HG03378 (cell line): ENCODE data around the gene BANP.
"Not testable (repeated sequence)": the region's sequence is repeated elsewhere in the genome, so short reads cannot be mapped to it uniquely, and the experiment has no call there.

ENCODE experiments used
- ATAC-seq: cut with Tn5 transposase; IDR thresholded peaks from one replicate; pipeline ENCODE4 v1.9.1; 2021; ENCODE audit warnings: mild to moderate bottlenecking, moderate library complexity; ENCODE audit not compliant: unreplicated experiment

Gene BANP

DNA sequence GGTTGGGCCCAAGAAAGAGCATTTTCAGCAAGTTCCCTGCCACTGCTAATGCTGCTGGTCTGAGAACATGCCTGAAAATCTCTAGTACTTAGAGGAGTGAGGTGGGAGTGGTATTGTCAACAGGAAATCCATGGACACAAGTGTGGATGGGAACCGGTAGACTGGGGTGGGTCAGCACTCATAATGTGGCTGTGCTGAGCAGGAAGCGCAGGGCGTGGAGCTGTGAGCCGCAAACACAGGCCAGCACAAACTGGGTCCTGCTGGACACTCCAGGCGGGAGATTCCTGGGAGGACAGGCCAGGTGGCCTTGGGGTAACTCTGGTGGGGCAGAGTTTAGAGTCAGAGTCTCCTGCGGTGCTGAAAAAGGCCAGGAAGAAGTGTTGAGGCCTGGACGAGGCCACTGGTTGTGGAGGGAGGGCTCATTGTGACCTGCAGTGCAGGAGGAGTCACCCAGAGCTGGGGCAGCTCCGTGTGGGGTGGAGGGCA lies 62.6 kb downstream of the BANP start:
- ATAC-seq: no peak

DNA sequence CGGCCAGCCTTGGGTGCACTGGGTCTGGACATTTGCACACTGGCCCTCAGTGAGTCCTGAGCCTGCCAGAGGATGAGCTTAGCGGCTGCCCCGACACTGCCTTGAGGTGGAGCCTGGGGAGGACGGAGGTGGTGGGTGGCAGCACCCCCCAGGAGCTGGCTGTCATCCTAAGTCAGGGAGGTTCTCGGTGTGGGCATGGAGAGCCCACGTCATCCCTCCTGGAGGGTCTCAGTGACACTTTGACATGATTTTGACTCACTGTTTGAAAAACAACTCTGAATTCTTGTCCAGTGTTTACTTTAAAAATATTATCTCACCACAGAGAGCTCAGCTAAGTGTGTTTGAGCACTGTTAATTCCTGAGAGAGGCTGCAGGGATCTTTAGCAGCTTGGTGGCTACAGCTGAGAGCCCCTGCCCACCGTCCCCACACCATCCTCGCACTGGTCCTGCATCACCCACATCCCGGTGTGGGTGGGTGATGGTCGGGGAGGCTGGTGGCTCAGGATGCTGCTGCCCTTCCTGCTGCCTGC lies 63.1 kb downstream of the BANP start:
- ATAC-seq: no peak

DNA sequence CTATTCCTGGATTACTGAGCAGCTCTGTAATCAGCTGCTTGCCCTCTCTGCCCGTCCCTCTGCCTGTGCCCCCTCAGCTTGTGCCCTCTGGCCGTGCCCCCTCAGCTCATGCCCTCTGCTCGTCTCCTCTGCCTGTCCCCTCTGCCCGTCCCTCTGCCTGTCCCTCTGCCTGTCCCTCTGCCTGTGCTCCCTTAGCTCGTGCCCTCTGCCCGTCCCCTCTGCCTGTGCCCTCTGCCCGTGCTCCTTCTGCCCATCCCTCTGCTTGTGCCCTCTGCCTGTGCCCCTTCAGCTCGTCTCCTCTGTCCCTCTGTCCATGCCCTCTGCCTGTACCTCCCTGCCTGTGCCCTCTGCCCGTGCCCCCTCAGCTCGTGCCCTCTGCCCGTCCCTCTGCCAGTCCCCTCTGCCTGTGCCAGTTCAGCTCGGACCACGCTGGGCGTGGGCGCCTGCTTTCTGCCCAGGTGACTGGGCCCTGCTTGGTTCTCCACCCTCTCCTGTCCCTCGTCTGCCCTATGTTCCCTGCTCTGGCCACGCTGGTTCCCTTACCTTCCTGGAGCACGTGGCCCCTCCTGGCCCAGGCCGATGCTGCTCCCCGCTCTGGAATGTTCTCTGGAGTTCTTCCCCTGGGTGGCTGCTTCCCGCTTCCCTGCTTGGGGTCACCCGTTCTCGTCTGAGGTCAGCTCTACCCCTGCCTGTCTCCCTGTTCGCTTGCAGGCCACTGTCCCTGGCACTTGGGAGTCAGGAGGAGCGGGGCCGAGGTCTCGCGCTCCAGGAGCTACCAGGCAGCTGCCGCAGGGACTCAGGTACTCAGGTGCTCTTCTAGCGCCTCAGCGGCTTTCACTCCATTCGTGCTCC lies 63.9 kb downstream of the BANP start:
- no peak for ATAC-seq

DNA sequence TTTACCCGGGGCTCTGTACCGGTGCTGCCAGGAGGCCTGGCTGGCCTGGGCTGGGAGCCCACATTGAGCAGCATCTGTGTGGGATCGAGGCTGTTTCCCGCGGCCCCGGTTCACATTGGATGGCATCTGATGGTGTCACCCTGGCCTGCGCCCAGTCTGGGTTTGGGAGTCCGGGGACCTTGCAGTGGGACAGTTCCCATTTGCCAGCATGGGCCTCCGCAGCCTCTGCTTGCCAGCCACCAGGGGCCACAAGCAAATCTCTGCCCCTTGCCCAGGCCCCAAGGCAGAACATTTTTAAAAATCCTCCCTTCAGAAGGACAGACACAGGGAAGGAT lies 64.5 kb downstream of the BANP start:
- ATAC-seq: no peak

DNA sequence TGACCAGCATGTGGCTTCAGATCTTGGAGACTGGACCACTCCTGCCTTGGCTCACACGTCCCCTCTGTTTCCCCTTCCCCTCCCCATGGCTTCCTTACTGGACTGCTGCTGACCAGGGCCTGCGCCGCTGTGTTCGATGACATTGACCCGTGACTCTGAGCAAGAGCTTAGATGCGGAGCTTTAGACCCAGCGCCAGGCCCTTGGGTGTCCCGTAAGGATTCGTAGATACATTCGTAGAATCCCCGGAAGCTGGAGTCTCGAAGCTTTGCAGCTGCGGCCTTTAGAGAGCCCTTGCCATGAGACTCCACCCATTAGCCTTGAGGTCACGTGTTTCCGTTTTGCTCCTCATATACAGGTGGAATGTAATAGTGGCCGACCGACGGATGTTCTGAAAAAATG lies 65.2 kb downstream of the BANP start:
- not testable (repeated sequence) for ATAC-seq

DNA sequence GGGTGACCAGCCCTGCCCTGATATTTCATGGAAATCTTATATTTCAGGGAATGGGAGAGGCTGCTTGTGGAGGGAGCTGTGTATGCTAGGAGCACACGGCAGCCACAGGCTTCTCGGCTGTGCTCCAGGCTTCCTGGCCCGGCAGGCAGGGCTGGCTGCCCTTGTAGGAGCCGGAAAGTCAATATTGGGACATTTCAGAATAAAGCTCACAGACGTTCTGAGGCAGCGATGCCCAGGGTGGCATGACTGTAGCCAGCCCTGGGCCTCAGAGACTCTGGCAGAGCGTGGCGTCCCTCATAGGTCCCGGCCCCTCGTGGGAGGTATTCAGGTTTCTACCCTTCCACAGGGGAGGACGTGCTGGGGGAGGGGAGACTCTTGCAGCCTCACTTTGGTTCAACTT lies 65.7 kb downstream of the BANP start:
- ATAC-seq: no peak

DNA sequence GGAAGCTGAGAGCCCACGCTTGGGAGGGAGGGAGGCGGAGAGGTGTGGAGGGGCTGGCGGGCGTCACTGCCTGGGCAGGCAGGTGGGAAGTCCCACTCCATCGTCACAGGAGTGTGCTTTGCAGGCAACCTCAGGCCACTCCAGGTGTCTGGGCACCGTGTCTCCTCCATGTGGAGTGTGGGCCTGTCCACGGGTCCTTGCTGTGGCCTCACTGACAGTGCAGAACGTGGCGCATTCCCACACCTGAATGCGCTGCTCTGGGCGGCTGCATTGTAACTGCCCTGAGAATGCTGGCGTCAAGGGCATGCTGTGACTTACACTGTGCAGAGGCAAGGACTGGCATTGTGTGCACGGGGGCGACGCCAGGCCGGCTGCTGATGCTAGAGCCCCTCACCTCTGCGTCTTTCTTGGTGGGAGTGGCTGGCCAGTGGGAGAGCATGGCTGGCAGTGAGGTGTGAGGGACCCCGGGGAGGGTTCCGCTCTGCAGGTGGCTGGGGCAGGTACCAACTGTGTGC lies 66.4 kb downstream of the BANP start:
- ATAC-seq: no peak

DNA sequence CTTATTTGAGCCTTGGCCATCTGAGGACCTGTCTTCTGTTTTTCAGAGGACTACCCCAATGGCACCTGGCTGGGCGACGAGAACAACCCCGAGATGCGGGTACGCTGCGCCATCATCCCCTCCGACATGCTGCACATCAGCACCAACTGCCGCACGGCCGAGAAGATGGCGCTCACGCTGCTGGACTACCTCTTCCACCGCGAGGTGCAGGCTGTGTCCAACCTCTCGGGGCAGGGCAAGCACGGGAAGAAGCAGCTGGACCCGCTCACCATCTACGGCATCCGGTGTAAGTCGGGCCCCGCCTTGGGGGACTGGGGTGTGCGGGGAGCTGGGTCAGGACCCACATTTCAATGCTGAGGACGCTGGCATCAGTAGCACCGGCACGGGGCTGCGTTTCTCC lies 67.1 kb downstream of the BANP start:
- not testable (repeated sequence) for ATAC-seq

DNA sequence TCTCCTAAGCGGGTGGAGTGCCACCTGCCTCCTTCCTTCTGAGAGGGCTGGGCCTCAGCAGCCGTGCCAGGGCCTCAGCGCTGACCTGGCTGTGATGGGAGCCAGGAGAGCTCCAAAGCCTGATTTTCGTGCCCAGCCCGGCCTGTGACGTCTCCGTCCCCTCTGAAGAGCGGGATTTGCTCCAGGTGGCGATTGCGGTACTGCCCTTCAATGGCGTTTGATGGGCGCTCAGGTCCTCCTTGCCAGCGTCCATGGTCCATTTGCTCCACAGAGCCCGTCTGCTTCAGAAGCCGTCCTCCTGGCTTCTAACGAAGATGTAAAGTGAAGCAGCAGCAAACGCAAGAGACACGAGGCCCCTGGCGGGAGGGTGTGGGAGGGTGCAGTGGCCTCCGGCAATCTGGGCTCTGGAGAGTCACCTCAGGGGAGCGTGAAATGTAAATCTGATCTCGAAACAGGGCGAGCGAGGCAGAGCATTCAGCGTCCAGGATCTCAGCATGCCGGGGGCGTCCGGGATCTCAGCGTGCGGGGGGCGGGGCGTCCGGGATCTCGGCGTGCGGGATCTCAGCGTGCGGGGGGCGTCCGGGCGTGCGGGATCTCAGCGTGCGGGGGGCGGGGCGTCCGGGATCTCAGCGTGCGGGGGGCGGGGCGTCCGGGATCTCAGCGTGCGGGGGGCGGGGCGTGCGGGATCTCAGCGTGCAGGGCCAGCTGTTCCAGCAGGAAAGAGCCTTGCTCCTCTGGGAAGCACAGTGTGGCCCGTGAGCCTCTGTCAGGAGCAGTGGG lies 68.0 kb downstream of the BANP start:
- not testable (repeated sequence) for ATAC-seq

DNA sequence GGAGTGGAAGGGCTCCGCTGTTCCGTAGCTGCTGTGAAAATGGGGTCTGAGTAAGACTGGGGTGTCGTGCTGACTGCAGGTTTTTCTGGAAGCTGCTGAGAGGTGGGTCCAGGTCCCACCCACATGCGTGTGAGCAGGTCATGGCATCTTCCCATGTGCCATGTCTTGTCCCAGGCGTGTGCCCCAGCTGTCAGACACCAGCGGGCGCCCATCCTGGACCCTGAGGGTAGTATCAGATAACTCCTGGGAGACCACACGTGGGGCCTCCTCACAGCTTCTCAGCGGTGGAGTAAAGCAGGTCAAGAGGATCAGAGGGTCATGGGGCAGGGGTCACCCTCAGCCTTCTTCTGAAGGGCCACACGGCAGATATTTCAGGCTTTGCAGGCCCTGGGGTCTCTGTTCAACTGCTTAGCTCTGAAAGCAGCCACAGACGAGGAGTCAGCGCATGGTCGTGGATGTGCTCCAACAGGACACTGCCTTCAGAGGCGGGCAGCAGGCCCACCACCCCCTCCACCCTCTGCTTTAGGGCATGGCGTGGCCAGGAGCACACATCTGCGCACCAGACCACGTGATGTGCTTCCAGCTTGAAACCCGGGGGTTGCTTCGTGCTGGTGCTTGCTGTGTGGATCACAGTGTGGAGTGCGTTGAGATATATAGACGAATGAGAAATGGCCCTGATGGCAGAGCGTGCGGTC lies 68.7 kb downstream of the BANP start:
- no peak for ATAC-seq

DNA sequence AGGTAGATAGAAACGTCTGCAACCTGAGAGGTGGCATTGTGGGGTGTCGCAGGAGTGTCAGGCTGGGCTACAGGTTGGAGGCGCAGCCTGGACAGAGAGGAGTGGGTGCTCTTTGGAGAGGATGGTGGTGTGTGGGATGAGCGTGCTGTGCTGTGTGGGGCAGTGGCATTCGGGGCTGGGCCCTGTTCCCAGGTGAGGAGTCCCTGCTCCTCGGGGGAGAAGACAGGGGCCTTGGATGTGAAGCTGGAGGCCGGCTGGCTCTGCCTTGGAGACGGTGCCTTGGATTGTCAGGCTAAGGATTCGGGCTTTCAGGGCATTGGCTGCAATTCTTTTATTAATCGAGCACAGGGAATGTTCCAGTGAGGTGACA lies 69.3 kb downstream of the BANP start:
- ATAC-seq: no peak

DNA sequence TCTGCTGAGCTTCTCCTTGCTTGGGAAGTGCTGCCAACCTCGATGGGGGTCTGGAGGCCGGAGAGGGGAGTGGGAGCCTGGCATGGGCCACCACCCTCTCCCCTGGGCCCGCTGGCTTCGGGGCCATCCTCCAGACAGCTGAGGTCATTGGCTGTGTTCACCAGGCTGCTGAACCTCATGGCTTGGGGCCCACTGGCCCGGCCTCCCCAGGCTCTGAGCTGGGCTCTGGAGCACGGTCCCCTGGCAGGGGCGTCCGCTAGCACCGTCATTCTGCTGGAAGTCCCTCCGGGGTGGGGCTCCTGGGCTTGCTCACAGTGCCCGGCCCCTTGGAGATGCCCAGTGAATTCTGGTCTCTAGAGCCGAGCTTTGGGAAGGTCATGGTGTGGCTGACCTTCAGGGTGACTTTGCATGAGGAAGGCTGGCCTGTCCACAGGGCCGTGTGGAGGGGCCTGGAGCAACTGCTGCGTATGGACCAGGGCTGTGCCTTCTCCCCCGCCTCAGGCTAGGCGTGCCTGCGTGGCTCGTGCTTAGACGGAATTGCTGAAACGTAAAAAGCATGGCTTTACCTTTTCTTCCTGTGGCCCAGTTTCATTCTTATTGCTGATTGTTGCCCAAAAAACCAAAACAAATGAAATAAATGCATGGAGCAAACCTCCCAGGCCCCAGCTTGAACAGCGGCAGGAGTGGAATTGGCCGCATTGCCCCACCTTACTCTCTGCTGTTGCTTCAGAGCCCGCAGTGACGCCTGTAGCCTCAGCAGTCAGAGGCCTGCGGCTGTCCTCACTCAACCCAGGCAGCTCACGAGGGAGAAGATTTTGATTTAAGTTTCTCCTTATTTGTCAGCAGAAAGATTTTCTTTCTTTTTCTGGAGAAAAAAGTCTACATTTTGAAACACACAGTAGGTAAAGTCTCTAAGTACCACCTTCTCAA lies 70.1 kb downstream of the BANP start:
- ATAC-seq: not testable (repeated sequence)

DNA sequence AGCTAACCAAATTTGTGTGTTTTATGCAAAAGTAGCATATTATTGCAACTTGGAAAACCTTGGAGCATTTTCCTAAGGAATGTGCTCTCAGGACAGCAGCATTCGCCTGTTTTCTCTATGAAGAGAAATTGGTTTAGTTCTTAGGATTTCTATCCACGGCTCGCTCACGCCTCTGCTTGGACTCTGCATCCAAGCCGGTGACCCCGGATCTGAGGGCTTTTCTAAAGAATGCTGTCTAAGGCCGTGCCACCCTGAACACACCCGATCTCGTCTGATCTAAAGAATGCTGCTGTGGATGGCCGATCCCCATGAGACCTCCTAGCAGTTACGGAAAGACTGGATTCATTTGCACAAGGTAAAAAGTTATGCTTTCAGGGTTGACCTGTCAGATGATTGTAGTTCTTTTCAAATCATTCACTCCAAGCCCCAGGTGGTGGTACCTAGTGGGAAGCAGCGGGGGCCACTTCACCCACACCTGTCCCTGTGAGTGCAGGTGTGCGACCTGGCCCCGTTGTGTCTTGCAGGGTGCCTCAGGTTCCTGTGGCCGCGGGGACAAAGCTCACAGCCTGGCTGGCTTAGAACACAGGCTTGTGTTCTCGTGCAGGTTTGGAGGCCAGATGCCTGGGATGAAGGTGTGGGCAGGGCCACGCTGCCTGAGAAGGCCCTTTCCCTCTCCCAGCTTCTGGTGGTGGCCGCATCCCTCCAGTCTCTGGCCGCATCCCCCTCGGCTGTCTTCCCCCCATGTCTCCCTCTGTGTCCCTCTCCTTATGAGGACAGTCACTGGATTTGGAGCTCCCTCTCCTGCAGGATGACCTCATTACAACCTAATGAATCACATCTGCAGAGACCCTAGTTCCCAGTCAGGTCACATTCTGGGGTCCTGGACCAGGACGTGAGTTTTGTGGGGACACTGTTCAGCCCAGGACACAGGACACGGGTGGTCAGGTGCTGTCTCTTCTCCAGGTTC lies 71.1 kb downstream of the BANP start:
- ATAC-seq: no peak

DNA sequence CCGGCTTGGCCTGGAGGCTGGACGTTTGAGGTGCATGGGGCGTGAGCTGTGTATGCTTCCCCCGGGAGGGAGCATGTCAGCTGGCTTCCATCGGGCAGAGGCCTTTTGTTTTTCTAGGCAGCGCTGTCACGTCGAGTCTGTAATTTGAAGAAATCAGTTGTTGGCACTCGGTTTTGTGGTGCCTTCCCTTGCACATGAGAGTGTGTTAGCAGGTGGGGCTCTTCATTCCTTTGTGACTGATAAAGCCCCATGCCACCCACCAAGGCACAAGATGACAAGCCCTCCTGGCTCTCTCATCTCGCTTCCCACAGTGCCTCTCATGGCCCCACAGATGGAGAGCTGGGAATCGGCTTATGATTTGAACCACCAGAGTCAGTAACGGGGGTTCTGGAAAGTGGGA lies 72.1 kb downstream of the BANP start:
- no peak for ATAC-seq

DNA sequence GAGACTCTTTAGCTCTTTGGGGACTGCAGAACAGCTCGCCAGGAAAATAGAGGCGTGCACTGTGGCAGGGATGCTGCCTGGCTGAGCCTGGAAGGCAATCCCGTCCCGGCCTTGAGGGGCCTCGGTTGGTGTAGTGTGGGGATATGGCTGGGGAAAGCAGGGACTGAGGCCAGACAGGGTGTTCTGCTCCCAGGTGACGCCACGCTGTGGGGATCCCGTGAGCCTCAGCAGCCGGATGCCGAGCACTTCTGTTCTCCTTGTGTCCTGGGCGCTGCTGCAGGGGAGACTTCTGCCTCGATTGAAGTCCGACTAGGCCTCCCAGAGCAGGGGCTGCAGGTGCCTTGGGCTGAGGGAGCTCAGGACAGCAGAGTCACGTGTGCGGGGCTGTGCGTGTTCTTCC lies 72.6 kb downstream of the BANP start:
- no peak for ATAC-seq

DNA sequence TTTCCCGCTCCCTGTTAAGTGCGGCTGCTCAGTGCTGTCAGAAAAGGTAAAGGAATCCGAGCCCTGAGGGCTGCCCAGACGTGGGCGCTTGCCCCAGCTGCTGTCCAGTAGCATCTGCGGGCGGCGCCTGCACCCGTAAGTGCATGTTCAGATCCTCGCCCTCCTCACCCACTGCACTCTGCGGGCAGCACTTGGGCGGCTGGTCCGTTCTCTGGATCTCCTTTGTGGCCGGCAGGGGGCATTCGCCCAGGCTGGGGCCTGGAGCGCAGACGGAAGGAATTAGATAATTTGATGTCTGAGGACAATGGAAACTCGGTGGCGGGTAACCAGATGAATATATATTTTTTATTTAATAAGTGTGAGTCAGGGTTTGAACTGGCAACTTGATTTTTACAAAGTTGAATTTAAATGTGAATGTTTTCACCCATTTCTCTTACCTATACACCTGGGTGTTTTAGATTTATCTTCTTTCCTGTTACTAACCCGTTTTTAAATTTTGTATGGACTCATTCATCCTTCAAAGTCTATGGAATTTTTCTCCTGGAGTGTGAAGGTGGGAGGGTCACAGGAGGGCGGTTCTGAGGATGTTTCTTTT lies 73.4 kb downstream of the BANP start:
- not testable (repeated sequence) for ATAC-seq

DNA sequence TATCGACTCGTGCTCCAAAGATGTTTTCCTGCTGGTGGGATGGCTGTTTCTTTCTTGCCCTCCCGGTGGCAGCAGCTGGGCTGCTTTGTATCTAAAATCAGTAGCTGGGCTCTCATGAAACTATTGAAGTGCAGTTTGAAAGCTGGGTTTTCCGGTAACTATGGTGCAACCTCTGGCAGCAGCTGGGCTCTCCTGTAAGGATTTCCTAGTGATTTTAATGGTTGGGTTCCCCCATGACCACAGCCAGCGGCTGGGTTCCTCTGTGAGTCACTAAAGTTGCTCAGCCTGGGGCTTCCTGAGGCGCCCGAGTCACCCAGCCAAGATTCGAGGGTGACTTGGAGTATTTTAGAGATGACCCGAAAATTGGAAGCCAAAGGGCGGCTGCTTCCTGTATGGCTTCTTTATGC lies 73.9 kb downstream of the BANP start:
- not testable (repeated sequence) for ATAC-seq

DNA sequence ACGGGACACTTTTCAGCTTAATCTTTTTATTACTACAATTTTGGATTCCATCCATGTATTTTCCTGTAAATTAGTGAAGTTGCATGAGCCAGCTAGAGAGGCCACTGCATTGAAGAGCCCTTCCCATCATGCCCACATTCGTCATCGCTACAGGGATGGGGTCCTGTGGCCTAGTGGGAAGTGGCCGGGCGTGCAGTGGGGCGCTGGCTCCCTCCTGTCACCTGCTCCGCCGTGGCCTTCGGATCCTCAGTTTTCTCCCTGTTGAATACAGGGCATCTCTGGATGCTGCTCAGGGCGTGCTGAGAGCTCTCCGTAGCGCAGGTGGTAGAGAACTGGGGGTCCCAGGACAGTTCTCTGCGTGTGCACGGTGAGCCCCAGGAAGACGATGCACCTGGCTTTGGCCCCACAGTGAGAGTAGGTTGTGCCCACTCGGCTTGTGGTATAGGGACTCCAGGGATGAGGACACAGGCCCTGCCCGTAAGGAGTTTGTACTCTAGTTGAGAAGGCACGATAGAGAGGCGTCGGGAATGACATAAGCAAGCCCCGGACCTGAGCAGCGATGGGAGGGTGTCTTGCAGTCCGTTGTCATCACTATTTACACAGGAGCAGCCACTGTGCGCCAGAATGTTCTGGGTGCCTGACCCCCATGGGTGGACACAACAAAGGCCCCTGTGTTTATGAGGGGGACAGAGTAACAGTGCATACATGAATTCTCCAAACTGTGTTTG lies 74.8 kb downstream of the BANP start:
- not testable (repeated sequence) for ATAC-seq
